MV-4-11 (cell line): Measurements from ENCODE around the gene MRAP.

ENCODE experiments used
- DNase-seq: peaks from one replicate; lab custom pipeline; 2025; lab: John Stamatoyannopoulos, UW

Gene MRAP

DNA sequence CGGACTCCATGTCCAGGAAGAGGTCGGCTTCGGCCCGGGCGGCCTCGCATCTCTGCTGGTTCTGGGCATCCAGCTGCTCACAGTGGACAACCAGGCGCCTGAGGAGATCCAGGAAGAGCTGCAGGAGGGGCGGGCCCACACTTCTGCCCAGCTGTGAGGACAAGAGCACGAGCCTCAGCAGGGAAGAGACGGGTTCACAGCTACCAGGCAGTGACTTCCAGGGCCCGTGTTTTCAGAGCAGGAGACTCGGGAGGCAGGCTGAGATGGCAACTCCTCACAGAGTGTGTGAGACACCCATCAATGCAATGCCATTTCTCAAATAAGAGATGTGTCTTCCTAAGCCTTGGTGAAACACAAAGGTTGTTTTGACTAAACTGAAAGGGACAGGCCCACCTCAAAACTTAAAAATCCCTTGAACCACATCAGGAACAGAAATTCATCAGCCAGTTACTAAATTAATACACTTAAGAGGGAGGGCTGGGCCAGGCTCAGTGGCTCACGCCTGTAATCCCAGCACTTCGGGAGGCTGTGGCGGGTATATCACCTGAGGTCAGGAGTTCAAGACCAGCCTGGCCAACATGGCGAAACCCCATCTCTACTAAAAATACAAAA lies 50.8 kb downstream of the MRAP start:
- DNase-seq, result no peak

DNA sequence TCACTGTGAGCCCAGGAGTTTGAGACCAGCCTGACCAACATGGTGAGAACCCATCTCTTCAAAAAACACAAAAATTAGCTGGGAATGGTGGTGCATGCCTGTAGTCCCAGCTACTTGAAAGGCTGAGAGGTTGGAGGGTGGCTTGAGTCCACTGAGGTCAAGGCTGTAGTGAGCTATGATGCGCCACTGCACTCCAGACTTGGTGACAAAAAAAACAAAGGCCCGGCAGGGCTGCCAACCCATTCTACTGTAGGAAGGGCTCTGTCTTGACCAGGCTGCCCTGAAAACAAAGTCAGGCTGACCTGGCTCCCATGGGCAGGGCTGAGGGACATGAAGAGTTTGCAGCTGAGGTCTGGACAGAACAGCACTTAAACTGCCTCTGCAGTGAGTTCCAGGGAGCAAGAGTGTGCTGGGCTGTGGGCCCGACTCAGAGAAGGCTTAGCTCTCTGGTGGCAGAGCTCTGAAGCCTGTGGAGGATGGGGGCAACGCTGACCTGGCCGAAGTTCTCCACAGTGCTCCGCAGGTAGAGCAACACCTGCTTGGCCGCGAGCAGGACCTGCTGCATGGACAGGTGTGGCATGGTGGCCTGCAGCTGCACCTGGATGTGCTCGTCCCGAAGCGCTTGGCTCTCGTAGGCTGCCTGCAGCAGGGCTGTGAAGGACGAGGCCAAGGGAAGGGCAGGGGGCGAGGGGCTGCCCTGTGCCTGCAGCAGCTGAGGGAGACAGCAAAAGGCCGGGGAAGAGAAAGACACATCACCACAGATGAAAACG lies 51.7 kb downstream of the MRAP start:
- no peak for DNase-seq

DNA sequence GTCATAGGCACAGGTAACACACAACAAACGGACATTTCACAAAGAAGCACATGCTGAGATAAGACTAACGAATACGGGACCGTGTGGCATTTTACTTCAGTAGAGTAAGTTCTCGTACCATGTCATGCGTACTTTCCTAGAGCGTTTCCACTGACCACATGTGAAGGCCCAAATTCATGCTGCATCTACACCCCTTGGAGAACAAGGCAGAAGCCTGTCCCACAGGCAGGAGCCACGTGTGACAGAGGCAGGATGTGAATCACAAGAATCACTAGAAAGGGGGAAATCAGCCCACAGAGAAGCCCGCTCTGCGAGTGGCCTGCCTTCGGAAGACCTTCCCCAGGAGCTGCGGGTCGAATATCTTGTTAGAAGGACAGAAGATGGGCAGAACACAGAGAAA lies 52.3 kb downstream of the MRAP start:
- no peak for DNase-seq

DNA sequence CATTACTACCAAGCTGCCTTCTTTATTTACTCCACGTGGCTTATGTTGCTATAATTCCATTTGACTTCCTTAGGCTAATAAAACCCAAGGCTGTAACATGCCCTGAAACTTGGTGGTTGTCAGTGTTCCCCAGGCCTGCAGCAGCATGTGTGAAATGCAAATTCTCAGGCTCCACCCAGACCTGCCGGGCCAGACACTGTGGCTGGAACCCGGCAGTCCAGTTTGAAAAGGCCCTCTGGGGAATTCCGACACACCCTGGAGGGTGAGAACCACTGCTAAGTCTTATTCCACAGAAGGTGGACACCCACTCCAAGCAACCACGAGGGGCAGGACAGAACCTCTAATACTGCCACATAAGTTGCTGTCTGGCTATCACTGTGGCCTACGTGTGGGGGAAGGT lies 52.8 kb downstream of the MRAP start:
- no peak for DNase-seq

DNA sequence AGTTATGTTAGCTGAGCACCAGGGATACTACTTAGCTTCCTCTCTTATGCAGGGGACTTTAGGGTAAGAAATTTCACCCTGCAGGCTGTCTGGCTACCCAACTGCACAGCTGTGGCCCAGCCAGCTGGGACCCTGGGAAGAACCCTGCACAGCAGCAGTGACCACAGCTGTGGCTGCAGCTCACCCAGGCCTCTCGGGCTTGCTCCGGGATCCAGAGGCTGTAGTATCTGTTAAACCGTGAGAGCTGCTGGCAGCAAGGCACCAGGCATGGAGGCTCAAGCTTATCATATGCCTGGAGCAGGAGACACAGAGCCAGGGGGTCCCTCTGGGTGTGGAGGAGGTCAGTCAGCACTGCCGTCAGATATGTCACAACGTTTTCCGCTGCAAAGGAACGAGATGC lies 53.9 kb downstream of the MRAP start:
- no peak for DNase-seq

DNA sequence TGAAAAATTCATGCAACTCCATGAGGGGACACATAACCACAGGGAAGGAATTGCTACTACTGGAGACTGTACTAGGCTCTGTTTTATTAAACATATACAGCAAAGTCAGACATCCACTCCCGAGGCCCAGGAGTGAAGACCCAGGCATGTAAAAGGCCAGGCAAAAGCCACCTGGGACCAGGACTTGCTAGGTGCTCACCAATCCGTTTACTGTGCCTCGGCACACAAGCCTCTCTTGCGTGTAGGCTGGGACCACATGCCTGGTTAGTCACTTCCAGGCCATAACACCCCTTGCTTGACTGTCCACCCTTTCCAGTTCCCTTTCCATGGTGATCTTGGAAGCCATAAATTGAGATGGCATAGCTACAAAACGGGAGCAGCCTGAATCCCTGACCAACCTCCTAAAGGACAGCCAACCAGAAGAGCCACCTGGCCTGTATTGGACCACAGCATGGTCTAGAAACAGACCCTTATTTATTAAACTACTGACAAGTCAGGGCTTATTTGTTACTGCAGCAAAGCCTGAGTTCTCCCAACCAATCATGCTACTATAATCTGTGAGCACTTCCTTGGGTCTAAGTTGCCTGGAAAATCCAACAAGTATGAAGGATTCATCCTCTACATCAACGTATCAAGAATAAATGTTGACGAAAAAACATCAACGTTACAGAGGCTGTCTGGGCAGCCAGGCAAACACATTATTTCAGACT lies 54.5 kb downstream of the MRAP start:
- no peak for DNase-seq

DNA sequence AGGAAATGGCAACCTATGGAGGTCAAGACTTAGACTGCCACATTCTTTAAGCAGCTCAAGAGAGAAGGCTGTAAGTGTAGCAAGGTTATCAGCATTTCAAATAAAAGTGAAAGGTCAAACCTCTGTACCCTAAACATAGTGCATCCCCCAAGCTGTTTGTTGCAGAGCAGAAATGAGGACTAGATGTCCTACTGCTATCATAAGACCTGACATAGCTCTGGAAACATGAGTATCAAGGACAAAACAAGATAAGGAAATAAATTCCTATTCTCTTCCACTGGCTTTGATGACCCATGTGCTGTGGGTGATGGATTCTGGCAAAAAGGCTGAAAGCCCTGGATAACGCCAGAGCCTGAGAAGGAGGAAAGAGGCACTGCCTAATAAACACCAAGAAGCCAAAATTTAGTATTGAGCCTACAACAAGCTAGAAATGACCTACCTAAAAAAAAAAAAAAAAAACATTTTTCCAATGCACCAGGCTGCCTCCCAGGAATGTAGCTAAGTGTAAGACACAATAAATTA lies 58.3 kb downstream of the MRAP start:
- no peak for DNase-seq

DNA sequence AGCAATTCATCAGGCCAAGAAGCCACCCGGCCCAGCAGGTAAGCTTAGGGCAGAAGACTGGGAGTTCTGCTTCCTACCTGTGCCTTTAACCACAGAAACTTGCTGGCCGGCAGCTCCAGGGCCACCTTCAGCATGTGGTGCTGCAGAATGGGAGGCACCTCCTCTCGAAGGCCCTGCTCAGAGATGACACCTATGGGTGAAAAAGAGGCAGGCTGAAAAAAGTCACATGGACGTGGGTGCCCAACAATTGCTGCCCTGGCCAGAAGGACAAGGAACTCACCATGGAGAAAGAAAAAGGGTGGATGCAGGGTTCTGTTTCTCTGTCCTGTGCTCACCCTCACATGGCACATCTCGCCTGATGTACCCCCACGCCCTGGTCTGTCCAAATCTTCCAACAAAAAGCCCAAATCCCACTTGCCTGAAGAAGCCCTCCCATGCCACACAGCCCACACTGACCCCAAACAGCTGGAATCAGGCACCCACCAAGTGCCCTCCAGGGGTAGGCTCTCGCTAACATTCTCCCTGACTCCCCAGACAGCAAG lies 61.1 kb downstream of the MRAP start:
- DNase-seq, result no peak

DNA sequence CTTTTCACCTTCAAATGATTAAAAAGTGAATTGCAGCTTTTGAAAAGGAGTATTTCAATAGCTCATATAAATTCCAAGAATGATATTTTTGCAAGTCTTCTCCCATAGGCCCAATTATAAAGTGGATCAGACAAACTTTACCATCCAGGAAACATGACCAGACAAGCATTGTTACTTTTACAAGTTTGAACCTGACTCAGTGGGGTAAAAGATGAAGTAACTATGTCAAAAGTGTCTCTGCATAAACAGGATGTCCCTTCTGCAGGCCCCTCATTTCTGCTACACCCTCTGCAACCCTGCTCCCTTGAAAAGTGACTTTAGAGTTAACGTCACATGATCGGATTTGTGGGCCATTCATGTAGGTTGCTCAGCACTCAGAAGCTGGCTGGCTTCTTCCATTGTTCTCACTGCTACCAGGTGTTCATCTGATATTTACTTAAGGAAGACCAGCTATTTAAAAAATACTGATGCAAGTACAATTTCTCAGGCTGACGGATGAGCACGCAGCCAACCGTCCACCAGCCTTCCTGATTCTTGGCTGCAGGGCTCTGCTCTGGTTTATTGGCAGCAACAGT lies 61.8 kb downstream of the MRAP start:
- DNase-seq, result no peak
